WTC11 (cell line): ENCODE data around the gene KCNG2. TPM values are rescaled to one million over a fixed set of nuclear protein-coding genes. Genes with fewer than 3 reads are reported as not detected.

ENCODE experiments used
- ATAC-seq: fragments of 200-7000 bp; cut with Tn5 transposase; 2 replicates; pipeline ENCODE4 v1.10.0; 2021; ENCODE audit warnings: mild to moderate bottlenecking, moderate library complexity
- CTCF ChIA-PET: fragments of 300-600 bp; sonication (Branson Sonifier 250); formaldehyde crosslinking; loops from one replicate; lab custom pipeline; 2021; ENCODE audit warnings: antibody characterized with exemption; lab: Charles Lee
- POLR2A ChIA-PET: fragments of 350-600 bp; sonication (Branson Sonifier 250); formaldehyde crosslinking; loops from one replicate; lab custom pipeline; 2021; ENCODE audit warnings: antibody characterized with exemption; lab: Charles Lee
- DNase-seq: peaks from one replicate; pipeline ENCODE4 v3.0.0; 2021; ENCODE audit warnings: low spot score
- H3K27ac Mint-ChIP-seq: 2 replicates; pipeline ENCODE4 v1.8.0; 2021; ENCODE audit warnings: mixed read lengths
- H3K27me3 Mint-ChIP-seq: 2 replicates; pipeline ENCODE4 v1.8.0; 2021; ENCODE audit warnings: low read depth, mild to moderate bottlenecking, moderate library complexity, mixed read lengths
- H3K36me3 Mint-ChIP-seq: 2 replicates; pipeline ENCODE4 v1.8.0; 2021; ENCODE audit warnings: mixed read lengths
- H3K4me1 Mint-ChIP-seq: 2 replicates; pipeline ENCODE4 v1.8.0; 2022; ENCODE audit warnings: mixed read lengths
- H3K4me3 Mint-ChIP-seq: 2 replicates; pipeline ENCODE4 v1.8.0; 2021; ENCODE audit warnings: mild to moderate bottlenecking, moderate library complexity, mixed read lengths
- H3K9me3 Mint-ChIP-seq: 2 replicates; pipeline ENCODE4 v1.8.0; 2021; ENCODE audit warnings: mixed read lengths
- ATF1 ChIP-seq: sonication (generic); formaldehyde crosslinking; IDR thresholded peaks from 2 replicates; pipeline ENCODE4 v1.8.1; 2023; ENCODE audit warnings: mild to moderate bottlenecking, moderate library complexity, missing genetic modification reagents
- ESRRA ChIP-seq: sonication (generic); formaldehyde crosslinking; IDR thresholded peaks from 2 replicates; pipeline ENCODE4 v1.8.1; 2022; ENCODE audit warnings: mild to moderate bottlenecking, missing genetic modification reagents, borderline replicate concordance
- FOXJ3 ChIP-seq: sonication (generic); formaldehyde crosslinking; IDR thresholded peaks from 2 replicates; pipeline ENCODE4 v1.9.0; 2021; ENCODE audit warnings: missing genetic modification reagents, mild to moderate bottlenecking, borderline replicate concordance
- FOXK1 ChIP-seq: sonication (generic); formaldehyde crosslinking; IDR thresholded peaks from 2 replicates; pipeline ENCODE4 v1.8.0; 2022; ENCODE audit warnings: mild to moderate bottlenecking, moderate library complexity, missing genetic modification reagents
- FOXP1 ChIP-seq: sonication (generic); formaldehyde crosslinking; IDR thresholded peaks from 2 replicates; pipeline ENCODE4 v1.8.0; 2022; ENCODE audit warnings: missing genetic modification reagents, mild to moderate bottlenecking, moderate library complexity, borderline replicate concordance
- JAZF1 ChIP-seq: fragments of 250-450 bp; sonication (Bioruptor Pico); IDR thresholded peaks from 2 replicates; pipeline ENCODE4 v1.9.0; 2021; ENCODE audit warnings: moderate library complexity, mild to moderate bottlenecking, inconsistent platforms
- MXD4 ChIP-seq: fragments of 250-450 bp; sonication (Bioruptor Pico); IDR thresholded peaks from 2 replicates; pipeline ENCODE4 v1.8.0; 2021; ENCODE audit warnings: mild to moderate bottlenecking, moderate library complexity, borderline replicate concordance
- NR1H2 ChIP-seq: sonication (generic); formaldehyde crosslinking; IDR thresholded peaks from 2 replicates; pipeline ENCODE4 v1.9.0; 2021; ENCODE audit warnings: mild to moderate bottlenecking, moderate library complexity, missing genetic modification reagents
- NR2C2 ChIP-seq: sonication (generic); formaldehyde crosslinking; IDR thresholded peaks from 2 replicates; pipeline ENCODE4 v1.8.0; 2022; ENCODE audit warnings: mild to moderate bottlenecking, missing genetic modification reagents
- PRRX2 ChIP-seq: fragments of 250-450 bp; sonication (Bioruptor Pico); IDR thresholded peaks from 2 replicates; pipeline ENCODE4 v1.8.0; 2021; ENCODE audit warnings: mild to moderate bottlenecking
- RELA ChIP-seq: sonication (generic); formaldehyde crosslinking; IDR thresholded peaks from 2 replicates; pipeline ENCODE4 v1.8.1; 2022; ENCODE audit warnings: missing genetic modification reagents, mild to moderate bottlenecking, borderline replicate concordance
- SP1 ChIP-seq: sonication (generic); formaldehyde crosslinking; conservative IDR thresholded peaks from 2 replicates; pipeline ENCODE4 v1.8.1; 2022; ENCODE audit warnings: missing genetic modification reagents
- TCF7 ChIP-seq: sonication (generic); formaldehyde crosslinking; IDR thresholded peaks from 2 replicates; pipeline ENCODE4 v1.8.0; 2022; ENCODE audit warnings: mild to moderate bottlenecking, low read depth, missing genetic modification reagents, moderate library complexity
- TEAD1 ChIP-seq: sonication (generic); formaldehyde crosslinking; IDR thresholded peaks from 2 replicates; pipeline ENCODE4 v1.8.0; 2022; ENCODE audit warnings: mild to moderate bottlenecking, missing genetic modification reagents
- ZBTB21 ChIP-seq: sonication (generic); formaldehyde crosslinking; IDR thresholded peaks from 2 replicates; pipeline ENCODE4 v1.8.1; 2023; ENCODE audit warnings: mild to moderate bottlenecking, missing genetic modification reagents, borderline replicate concordance
- ZNF232 ChIP-seq: sonication (generic); formaldehyde crosslinking; IDR thresholded peaks from 2 replicates; pipeline ENCODE4 v1.8.0; 2022; ENCODE audit warnings: mild to moderate bottlenecking, missing genetic modification reagents
- ZNF416 ChIP-seq: fragments of 250-450 bp; sonication (Bioruptor Pico); IDR thresholded peaks from 2 replicates; pipeline ENCODE4 v1.9.0; 2021; ENCODE audit warnings: mild to moderate bottlenecking, inconsistent platforms
- total RNA-seq: library from RNA; stranded (reverse); gene quantifications from 3 replicates; pipeline ENCODE4 v1.2.3, GENCODE V29; 2021
- TF ChIP-seq, protein P1 (sequence below): sonication (generic); formaldehyde crosslinking; IDR thresholded peaks from 2 replicates; pipeline ENCODE4 v1.8.0; 2022; ENCODE audit warnings: mild to moderate bottlenecking, missing genetic modification reagents
- TF ChIP-seq, protein P2 (sequence below): sonication (generic); formaldehyde crosslinking; IDR thresholded peaks from 2 replicates; pipeline ENCODE4 v1.8.1; 2022; ENCODE audit warnings: low read depth, missing genetic modification reagents, borderline replicate concordance
- TF ChIP-seq, protein P3 (sequence below): fragments of 250-450 bp; sonication (Bioruptor Pico); IDR thresholded peaks from 2 replicates; pipeline ENCODE4 v1.9.0; 2021; ENCODE audit warnings: mild to moderate bottlenecking
- TF ChIP-seq, protein P4 (sequence below): sonication (generic); formaldehyde crosslinking; IDR thresholded peaks from 2 replicates; pipeline ENCODE4 v1.8.1; 2022; ENCODE audit warnings: mild to moderate bottlenecking, missing genetic modification reagents, moderate library complexity, borderline replicate concordance
- TF ChIP-seq, protein P5 (sequence below): sonication (generic); formaldehyde crosslinking; IDR thresholded peaks from 2 replicates; pipeline ENCODE4 v1.8.1; 2023; ENCODE audit warnings: mild to moderate bottlenecking, missing genetic modification reagents
- TF ChIP-seq, protein P6 (sequence below): sonication (generic); formaldehyde crosslinking; conservative IDR thresholded peaks from 2 replicates; pipeline ENCODE4 v1.8.1; 2023; ENCODE audit warnings: mild to moderate bottlenecking, low read depth, missing genetic modification reagents, moderate library complexity

KCNG2 gene
- total RNA-seq, 1 experiment from 2014 or later: 0.50 TPM

DNA sequence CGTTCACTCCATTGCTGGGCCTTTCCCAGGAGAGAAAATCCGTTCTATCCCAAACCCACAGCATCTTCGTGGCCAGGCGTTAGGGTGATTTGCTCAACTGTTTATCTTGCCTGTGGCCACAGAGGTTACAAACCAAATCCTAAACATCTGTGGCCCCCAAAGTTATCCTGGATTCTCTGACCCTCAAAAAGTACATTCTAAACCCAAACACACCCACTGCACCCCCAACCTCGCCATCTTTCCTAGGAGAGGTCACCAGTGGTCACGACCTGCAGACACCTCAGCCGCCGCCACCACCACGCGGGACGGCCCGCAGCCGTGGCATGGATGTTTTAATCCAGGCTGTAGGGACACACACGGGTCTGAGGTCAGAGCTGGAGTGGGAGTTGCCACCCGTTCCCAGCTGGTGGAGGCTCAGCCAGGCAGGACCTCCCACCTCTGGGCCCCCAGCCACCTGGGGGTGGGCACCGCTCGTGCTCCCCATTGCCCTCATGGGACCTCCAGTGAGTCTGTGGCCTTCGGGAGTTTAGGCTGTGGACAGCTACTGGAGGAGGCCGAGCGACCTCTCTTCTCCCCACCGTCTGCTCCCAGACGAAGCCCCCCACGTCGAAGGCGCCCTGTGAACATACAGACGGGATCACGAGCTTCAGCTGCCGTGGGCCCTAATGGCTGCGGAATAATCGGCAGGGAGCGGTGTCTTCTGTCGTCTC, 72.0 kb downstream of the KCNG2 start:
- POLR2A ChIA-PET: no interaction called here
- no peak for TF ChIP-seq TCF7
- TF ChIP-seq PRRX2: no peak
- TF ChIP-seq TEAD1: no peak
- TF ChIP-seq FOXJ3 (CRISPR knock-in tag): no peak
- TF ChIP-seq, protein P1, sequence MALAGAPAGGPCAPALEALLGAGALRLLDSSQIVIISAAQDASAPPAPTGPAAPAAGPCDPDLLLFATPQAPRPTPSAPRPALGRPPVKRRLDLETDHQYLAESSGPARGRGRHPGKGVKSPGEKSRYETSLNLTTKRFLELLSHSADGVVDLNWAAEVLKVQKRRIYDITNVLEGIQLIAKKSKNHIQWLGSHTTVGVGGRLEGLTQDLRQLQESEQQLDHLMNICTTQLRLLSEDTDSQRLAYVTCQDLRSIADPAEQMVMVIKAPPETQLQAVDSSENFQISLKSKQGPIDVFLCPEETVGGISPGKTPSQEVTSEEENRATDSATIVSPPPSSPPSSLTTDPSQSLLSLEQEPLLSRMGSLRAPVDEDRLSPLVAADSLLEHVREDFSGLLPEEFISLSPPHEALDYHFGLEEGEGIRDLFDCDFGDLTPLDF: no peak
- TF ChIP-seq ESRRA: no peak
- no peak for TF ChIP-seq NR2C2 (CRISPR knock-in tag)
- no peak for TF ChIP-seq JAZF1 (CRISPR knock-in tag)
- no peak for TF ChIP-seq RELA (CRISPR knock-in tag)
- no peak for TF ChIP-seq SP1 (CRISPR knock-in tag)
- TF ChIP-seq MXD4: no peak
- no peak for TF ChIP-seq ZNF416 (CRISPR knock-in tag)
- no peak for TF ChIP-seq ATF1
- TF ChIP-seq FOXK1 (CRISPR knock-in tag): no peak
- no peak for TF ChIP-seq ZNF232 (CRISPR knock-in tag)
- TF ChIP-seq, protein P2, sequence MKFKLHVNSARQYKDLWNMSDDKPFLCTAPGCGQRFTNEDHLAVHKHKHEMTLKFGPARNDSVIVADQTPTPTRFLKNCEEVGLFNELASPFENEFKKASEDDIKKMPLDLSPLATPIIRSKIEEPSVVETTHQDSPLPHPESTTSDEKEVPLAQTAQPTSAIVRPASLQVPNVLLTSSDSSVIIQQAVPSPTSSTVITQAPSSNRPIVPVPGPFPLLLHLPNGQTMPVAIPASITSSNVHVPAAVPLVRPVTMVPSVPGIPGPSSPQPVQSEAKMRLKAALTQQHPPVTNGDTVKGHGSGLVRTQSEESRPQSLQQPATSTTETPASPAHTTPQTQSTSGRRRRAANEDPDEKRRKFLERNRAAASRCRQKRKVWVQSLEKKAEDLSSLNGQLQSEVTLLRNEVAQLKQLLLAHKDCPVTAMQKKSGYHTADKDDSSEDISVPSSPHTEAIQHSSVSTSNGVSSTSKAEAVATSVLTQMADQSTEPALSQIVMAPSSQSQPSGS (CRISPR knock-in tag): no peak
- TF ChIP-seq, protein P3, sequence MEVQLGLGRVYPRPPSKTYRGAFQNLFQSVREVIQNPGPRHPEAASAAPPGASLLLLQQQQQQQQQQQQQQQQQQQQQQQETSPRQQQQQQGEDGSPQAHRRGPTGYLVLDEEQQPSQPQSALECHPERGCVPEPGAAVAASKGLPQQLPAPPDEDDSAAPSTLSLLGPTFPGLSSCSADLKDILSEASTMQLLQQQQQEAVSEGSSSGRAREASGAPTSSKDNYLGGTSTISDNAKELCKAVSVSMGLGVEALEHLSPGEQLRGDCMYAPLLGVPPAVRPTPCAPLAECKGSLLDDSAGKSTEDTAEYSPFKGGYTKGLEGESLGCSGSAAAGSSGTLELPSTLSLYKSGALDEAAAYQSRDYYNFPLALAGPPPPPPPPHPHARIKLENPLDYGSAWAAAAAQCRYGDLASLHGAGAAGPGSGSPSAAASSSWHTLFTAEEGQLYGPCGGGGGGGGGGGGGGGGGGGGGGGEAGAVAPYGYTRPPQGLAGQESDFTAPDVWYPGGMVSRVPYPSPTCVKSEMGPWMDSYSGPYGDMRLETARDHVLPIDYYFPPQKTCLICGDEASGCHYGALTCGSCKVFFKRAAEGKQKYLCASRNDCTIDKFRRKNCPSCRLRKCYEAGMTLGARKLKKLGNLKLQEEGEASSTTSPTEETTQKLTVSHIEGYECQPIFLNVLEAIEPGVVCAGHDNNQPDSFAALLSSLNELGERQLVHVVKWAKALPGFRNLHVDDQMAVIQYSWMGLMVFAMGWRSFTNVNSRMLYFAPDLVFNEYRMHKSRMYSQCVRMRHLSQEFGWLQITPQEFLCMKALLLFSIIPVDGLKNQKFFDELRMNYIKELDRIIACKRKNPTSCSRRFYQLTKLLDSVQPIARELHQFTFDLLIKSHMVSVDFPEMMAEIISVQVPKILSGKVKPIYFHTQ (CRISPR knock-in tag): no peak
- TF ChIP-seq NR1H2 (CRISPR knock-in tag): no peak
- TF ChIP-seq, all 79 proteins: peak for 0
- Mint-ChIP-seq H3K27ac (no peak overlapping the region), H3K9me3 (no peaks in the 10 kb centered on the region), H3K27me3 (no peaks in the 10 kb centered on the region), H3K4me1 (no peaks in the 10 kb centered on the region), H3K36me3 (no peaks in the 10 kb centered on the region), H3K4me3 (no peak overlapping the region)
- ATAC-seq (no peak), DNase-seq (no peak)
- CTCF ChIA-PET: no interaction called here

DNA sequence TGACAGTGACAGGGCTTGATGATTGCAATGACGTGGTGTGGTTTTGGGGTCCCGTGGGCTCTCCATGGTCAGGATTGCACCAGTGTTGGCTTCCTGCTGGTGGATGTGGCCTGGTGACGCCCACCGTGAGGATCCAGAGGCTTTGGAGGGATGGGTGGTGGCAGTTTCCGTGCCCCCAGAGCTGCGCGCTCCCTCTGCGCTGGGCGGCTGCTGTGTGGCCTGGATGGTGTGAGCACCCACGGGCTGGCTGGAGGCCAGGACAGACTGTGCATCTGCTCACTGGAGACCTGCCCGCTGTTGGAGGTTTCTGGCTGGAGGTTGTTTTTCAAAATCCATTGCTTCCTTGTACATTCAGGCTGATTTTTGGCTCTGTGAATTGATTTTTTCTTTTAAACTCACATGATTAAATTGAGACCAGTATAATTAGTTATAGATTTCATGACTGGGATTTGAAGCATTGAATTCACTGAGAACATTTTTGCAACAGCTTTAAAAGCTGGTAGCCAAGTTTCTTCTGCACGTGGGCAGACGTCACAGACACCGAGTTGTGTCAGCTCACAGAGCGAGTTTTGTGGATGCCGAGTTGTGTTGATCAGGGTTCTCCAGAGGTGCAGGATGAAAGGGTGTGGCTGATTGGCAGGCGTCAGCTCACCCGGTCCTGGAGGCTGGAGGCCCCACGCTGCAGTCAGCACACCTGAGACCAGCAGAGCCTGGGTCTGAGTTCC, 72.7 kb downstream of the KCNG2 start:
- Mint-ChIP-seq H3K4me1 (no peaks in the 10 kb centered on the region), H3K27me3 (no peaks in the 10 kb centered on the region), H3K36me3 (no peaks in the 10 kb centered on the region), H3K9me3 (no peaks in the 10 kb centered on the region), H3K4me3 (no peak overlapping the region), H3K27ac (no peak overlapping the region)
- DNase-seq (no peak), ATAC-seq (no peak)
- ChIA-PET CTCF (no interaction called here), POLR2A (no interaction called here)
- TF ChIP-seq, protein P4, sequence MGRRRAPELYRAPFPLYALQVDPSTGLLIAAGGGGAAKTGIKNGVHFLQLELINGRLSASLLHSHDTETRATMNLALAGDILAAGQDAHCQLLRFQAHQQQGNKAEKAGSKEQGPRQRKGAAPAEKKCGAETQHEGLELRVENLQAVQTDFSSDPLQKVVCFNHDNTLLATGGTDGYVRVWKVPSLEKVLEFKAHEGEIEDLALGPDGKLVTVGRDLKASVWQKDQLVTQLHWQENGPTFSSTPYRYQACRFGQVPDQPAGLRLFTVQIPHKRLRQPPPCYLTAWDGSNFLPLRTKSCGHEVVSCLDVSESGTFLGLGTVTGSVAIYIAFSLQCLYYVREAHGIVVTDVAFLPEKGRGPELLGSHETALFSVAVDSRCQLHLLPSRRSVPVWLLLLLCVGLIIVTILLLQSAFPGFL (CRISPR knock-in tag): no peak
- TF ChIP-seq, protein P5, sequence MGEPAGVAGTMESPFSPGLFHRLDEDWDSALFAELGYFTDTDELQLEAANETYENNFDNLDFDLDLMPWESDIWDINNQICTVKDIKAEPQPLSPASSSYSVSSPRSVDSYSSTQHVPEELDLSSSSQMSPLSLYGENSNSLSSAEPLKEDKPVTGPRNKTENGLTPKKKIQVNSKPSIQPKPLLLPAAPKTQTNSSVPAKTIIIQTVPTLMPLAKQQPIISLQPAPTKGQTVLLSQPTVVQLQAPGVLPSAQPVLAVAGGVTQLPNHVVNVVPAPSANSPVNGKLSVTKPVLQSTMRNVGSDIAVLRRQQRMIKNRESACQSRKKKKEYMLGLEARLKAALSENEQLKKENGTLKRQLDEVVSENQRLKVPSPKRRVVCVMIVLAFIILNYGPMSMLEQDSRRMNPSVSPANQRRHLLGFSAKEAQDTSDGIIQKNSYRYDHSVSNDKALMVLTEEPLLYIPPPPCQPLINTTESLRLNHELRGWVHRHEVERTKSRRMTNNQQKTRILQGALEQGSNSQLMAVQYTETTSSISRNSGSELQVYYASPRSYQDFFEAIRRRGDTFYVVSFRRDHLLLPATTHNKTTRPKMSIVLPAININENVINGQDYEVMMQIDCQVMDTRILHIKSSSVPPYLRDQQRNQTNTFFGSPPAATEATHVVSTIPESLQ: no peak
- TF ChIP-seq, protein P6, sequence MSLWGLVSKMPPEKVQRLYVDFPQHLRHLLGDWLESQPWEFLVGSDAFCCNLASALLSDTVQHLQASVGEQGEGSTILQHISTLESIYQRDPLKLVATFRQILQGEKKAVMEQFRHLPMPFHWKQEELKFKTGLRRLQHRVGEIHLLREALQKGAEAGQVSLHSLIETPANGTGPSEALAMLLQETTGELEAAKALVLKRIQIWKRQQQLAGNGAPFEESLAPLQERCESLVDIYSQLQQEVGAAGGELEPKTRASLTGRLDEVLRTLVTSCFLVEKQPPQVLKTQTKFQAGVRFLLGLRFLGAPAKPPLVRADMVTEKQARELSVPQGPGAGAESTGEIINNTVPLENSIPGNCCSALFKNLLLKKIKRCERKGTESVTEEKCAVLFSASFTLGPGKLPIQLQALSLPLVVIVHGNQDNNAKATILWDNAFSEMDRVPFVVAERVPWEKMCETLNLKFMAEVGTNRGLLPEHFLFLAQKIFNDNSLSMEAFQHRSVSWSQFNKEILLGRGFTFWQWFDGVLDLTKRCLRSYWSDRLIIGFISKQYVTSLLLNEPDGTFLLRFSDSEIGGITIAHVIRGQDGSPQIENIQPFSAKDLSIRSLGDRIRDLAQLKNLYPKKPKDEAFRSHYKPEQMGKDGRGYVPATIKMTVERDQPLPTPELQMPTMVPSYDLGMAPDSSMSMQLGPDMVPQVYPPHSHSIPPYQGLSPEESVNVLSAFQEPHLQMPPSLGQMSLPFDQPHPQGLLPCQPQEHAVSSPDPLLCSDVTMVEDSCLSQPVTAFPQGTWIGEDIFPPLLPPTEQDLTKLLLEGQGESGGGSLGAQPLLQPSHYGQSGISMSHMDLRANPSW (CRISPR knock-in tag): no peak
- TF ChIP-seq, protein P1: no peak
- TF ChIP-seq FOXP1 (no peak), ZBTB21 (CRISPR knock-in tag) (no peak)
